GM10847 (cell line): Measurements from ENCODE around the gene LRRC74A.

Experiments used
- POLR2A ChIP-seq: IDR thresholded peaks from 2 replicates; pipeline ENCODE4 v1.6.1; 2011; ENCODE audit not compliant: insufficient read length; ENCODE audit errors: extremely low read depth

The LRRC74A gene

DNA sequence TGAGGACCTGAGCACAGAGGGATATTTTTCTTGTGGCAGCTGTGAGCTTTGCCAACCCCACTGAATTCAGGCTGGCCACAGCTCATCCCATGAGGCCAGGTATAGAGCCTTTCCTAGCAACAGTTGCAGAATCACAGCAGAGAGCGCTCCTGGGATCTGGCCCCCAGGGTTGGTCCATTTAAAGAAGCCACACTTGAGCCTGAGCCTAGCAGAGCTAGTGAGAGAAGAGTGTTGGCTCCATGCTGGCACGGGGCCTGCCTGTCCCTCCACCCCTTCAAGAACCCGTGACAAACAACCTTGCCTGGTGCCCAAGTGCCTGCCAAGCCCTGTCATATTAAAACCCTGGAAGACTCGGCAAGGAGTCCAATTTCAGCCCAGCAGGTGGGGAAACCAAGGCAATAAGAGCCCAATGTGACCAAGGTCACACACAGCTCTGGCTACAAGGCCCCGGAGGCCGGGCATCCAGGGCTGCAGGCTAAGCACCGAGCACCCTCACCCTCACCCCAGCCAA, 91.6 kb downstream of the LRRC74A start:
- TF ChIP-seq POLR2A: no peak

- no peak for TF ChIP-seq POLR2A
These were observed 92.1 kb downstream of the LRRC74A start for GRCh38 chr14:76918256-76918781.

GRCh38 chr14:76918782-76919394, 92.7 kb downstream of the LRRC74A start:
- no peak for TF ChIP-seq POLR2A
